AG04450 (cell line): ENCODE measurements around the gene SMAD6. TPM values are rescaled to one million over a fixed set of nuclear protein-coding genes. Genes with fewer than 3 reads are reported as not detected.

Source experiments
- CTCF ChIA-PET: fragments of 300-600, 350-600 bp; formaldehyde crosslinking; extraction: SDS; loops from one replicate; lab custom pipeline; 2022; ENCODE audit warnings: antibody characterized with exemption, inconsistent platforms; lab: Charles Lee
- POLR2A ChIA-PET: fragments of 350-600 bp; formaldehyde crosslinking; extraction: SDS; loops from one replicate; lab custom pipeline; 2021; ENCODE audit warnings: antibody characterized with exemption, inconsistent platforms; lab: Yijun Ruan, JAX
- DNase-seq: peaks from one replicate; pipeline ENCODE4 v3.0.0-alpha.2; 2011; ENCODE audit warnings: low read depth, low spot score
- H3K27ac ChIP-seq: one replicate; pipeline ENCODE4 v1.5.1; 2012; ENCODE audit warnings: low read depth, low read length, control low read depth
- H3K27me3 ChIP-seq: one replicate; pipeline ENCODE4 v1.6.0; 2012; ENCODE audit warnings: low read length; ENCODE audit not compliant: control insufficient read depth, insufficient read depth
- H3K4me3 ChIP-seq: 2 replicates; pipeline ENCODE4 v1.5.1; 2011; ENCODE audit warnings: mild to moderate bottlenecking, low read depth, low read length, control low read depth
- H3K9me3 ChIP-seq: 2 replicates; pipeline ENCODE4 v1.5.1; 2012; ENCODE audit warnings: low read length; ENCODE audit not compliant: control insufficient read depth, insufficient read depth
- polyA plus RNA-seq: library from polyadenylated mRNA; depleted of rRNA; stranded (reverse); fragments of >200 nt; gene quantifications from 2 replicates; pipeline ENCODE4 v1.2.3, GENCODE V29; 2011
- TF ChIP-seq, protein P1 (sequence below): IDR thresholded peaks from 2 replicates; pipeline ENCODE4 v1.5.1; 2011; ENCODE audit warnings: low read depth, low read length, control low read depth, inconsistent platforms

Gene SMAD6
- polyA plus RNA-seq, 1 experiment = 1.8 TPM

GRCh38 chr15:66820481-66821176 is 118.6 kb downstream of the SMAD6 start:
- Histone ChIP-seq H3K4me3 (no peak overlapping the region), H3K27me3 (no peaks in the 10 kb centered on the region), H3K9me3 (no peaks in the 10 kb centered on the region), H3K27ac (no peak overlapping the region)
- ChIA-PET CTCF (no interaction called here), POLR2A (no interaction called here)
- TF ChIP-seq, protein P1, sequence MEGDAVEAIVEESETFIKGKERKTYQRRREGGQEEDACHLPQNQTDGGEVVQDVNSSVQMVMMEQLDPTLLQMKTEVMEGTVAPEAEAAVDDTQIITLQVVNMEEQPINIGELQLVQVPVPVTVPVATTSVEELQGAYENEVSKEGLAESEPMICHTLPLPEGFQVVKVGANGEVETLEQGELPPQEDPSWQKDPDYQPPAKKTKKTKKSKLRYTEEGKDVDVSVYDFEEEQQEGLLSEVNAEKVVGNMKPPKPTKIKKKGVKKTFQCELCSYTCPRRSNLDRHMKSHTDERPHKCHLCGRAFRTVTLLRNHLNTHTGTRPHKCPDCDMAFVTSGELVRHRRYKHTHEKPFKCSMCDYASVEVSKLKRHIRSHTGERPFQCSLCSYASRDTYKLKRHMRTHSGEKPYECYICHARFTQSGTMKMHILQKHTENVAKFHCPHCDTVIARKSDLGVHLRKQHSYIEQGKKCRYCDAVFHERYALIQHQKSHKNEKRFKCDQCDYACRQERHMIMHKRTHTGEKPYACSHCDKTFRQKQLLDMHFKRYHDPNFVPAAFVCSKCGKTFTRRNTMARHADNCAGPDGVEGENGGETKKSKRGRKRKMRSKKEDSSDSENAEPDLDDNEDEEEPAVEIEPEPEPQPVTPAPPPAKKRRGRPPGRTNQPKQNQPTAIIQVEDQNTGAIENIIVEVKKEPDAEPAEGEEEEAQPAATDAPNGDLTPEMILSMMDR = no peak
- no peak for DNase-seq

GRCh38 chr15:66821307-66821706 is 119.3 kb downstream of the SMAD6 start:
- no peaks in the 10 kb centered on the region for H3K27me3 ChIP-seq
- DNase-seq = no peak
- H3K4me3 ChIP-seq = no peak overlapping the region
- no peak overlapping the region for H3K27ac ChIP-seq
- POLR2A ChIA-PET = no interaction called here
- H3K9me3 ChIP-seq = no peaks in the 10 kb centered on the region
- CTCF ChIA-PET = no interaction called here
- TF ChIP-seq, protein P1 = no peak

- no peaks in the 10 kb centered on the region for H3K9me3 ChIP-seq
- CTCF ChIA-PET = no interaction called here
- POLR2A ChIA-PET = no interaction called here
- H3K27ac ChIP-seq = no peak overlapping the region
- no peak overlapping the region for H3K4me3 ChIP-seq
- no peaks in the 10 kb centered on the region for H3K27me3 ChIP-seq
- DNase-seq = no peak
- TF ChIP-seq, protein P1 = no peak
These were observed 120.1 kb downstream of the SMAD6 start for GRCh38 chr15:66822114-66822513.

DNA sequence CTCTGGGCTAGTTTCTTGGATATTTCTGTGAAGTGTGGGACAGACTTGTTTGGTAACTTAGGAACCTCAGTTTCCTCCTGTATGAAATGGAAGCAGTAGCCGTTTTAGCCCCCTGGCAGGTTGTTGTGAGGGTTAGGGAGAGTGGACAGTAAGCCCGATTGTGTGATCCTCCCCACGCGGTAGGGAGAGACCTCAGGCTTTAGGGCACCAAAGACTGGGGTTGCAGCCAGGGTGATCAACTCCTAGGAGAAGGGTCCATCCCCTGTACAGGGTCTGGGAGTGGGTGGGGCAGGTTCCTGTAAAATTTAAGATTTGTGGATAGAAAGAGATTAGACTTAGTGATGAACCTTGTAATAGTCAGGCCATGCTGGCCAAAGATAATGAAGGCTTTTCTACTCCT is 120.5 kb downstream of the SMAD6 start:
- Histone ChIP-seq H3K27me3 (no peaks in the 10 kb centered on the region), H3K9me3 (no peaks in the 10 kb centered on the region), H3K4me3 (no peak overlapping the region), H3K27ac (no peak overlapping the region)
- ChIA-PET CTCF (no interaction called here), POLR2A (no interaction called here)
- TF ChIP-seq, protein P1 = no peak
- DNase-seq = no peak

- Histone ChIP-seq H3K27ac (no peak overlapping the region), H3K9me3 (no peaks in the 10 kb centered on the region), H3K4me3 (no peak overlapping the region), H3K27me3 (no peaks in the 10 kb centered on the region)
- CTCF ChIA-PET = no interaction called here
- no peak for DNase-seq
- POLR2A ChIA-PET = no interaction called here
- TF ChIP-seq, protein P1 = no peak
These were observed 121.6 kb downstream of the SMAD6 start for GRCh38 chr15:66823601-66824000.
